AG04450 (cell line): ENCODE data around the gene NAB1. TPM values are rescaled to one million over a fixed set of nuclear protein-coding genes. Genes with fewer than 3 reads are reported as not detected.
A peak's percentile ranks its signal among the peaks of the same experiment; 100 is the strongest.
"Not testable (repeated sequence)": the region's sequence is repeated elsewhere in the genome, so short reads cannot be mapped to it uniquely, and the experiment has no call there.

Experiments used
- CTCF ChIA-PET: fragments of 300-600, 350-600 bp; formaldehyde crosslinking; extraction: SDS; loops from one replicate; lab custom pipeline; 2022; ENCODE audit warnings: antibody characterized with exemption, inconsistent platforms; lab: Charles Lee
- POLR2A ChIA-PET: fragments of 350-600 bp; formaldehyde crosslinking; extraction: SDS; loops from one replicate; lab custom pipeline; 2021; ENCODE audit warnings: antibody characterized with exemption, inconsistent platforms; lab: Yijun Ruan, JAX
- DNase-seq: peaks from one replicate; pipeline ENCODE4 v3.0.0-alpha.2; 2011; ENCODE audit warnings: low read depth, low spot score
- H3K27ac ChIP-seq: one replicate; pipeline ENCODE4 v1.5.1; 2012; ENCODE audit warnings: low read depth, low read length, control low read depth
- H3K27me3 ChIP-seq: one replicate; pipeline ENCODE4 v1.6.0; 2012; ENCODE audit warnings: low read length; ENCODE audit not compliant: control insufficient read depth, insufficient read depth
- H3K4me3 ChIP-seq: 2 replicates; pipeline ENCODE4 v1.5.1; 2011; ENCODE audit warnings: mild to moderate bottlenecking, low read depth, low read length, control low read depth
- H3K9me3 ChIP-seq: 2 replicates; pipeline ENCODE4 v1.5.1; 2012; ENCODE audit warnings: low read length; ENCODE audit not compliant: control insufficient read depth, insufficient read depth
- polyA plus RNA-seq: library from polyadenylated mRNA; depleted of rRNA; stranded (reverse); fragments of >200 nt; gene quantifications from 2 replicates; pipeline ENCODE4 v1.2.3, GENCODE V29; 2011
- TF ChIP-seq, protein P1 (sequence below): IDR thresholded peaks from 2 replicates; pipeline ENCODE4 v1.5.1; 2011; ENCODE audit warnings: low read depth, low read length, control low read depth, inconsistent platforms

The NAB1 gene
- polyA plus RNA-seq, 1 experiment, result 30.7 TPM

DNA sequence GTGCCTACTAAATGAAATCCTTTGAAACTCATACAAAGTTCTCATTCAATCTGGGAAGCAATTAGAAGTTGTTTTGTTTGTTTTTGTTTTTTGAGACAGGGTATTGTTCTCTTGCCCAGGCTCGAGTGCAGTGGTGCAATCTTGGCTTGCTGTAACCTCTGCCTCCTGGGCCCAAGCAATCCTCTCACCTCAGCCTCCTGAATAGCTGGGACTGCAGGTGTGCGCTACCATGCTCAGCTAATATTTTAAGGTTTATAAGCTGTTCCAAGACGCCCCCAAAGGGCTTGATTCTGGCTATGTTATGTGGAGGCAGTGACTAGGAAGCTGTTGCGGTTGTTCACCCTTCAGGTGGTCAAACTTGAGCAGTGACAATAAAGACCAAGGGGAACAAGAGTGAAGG is 48.5 kb downstream of the NAB1 start:
- no peak for DNase-seq
- ChIA-PET POLR2A (no interaction called here), CTCF (no interaction called here)
- Histone ChIP-seq H3K4me3 (no peak overlapping the region), H3K27me3 (no peaks in the 10 kb centered on the region), H3K9me3 (no peaks in the 10 kb centered on the region), H3K27ac (no peak overlapping the region)
- TF ChIP-seq, protein P1, sequence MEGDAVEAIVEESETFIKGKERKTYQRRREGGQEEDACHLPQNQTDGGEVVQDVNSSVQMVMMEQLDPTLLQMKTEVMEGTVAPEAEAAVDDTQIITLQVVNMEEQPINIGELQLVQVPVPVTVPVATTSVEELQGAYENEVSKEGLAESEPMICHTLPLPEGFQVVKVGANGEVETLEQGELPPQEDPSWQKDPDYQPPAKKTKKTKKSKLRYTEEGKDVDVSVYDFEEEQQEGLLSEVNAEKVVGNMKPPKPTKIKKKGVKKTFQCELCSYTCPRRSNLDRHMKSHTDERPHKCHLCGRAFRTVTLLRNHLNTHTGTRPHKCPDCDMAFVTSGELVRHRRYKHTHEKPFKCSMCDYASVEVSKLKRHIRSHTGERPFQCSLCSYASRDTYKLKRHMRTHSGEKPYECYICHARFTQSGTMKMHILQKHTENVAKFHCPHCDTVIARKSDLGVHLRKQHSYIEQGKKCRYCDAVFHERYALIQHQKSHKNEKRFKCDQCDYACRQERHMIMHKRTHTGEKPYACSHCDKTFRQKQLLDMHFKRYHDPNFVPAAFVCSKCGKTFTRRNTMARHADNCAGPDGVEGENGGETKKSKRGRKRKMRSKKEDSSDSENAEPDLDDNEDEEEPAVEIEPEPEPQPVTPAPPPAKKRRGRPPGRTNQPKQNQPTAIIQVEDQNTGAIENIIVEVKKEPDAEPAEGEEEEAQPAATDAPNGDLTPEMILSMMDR, result no peak

DNA sequence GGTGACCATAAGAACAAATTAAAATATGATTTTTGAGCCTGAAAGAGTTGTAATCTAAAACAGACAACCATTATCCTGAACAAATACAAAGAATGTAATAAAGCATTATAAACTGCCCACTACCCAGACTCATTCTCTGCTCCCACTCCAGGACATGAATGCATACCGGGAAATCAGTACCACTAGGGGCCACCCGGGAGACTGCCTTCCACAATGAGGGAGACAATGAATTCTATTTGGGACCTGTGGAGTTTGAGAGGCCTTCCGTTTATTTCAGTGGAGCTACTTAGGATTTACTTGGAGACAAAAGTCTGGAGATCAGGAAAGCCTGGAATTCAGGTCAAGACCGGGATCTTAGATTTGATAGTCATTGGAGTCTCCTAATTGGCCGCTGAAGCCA is 50.0 kb downstream of the NAB1 start:
- TF ChIP-seq, protein P1, result peak; percentile 51
- CTCF ChIA-PET, result interaction anchor here (0.6 to 0.7 kb wide), 2 partner anchors 9 to 36 kb away, joined by 3 read pairs; no protein-coding TSS in a partner anchor
- DNase-seq, result no peak

DNA sequence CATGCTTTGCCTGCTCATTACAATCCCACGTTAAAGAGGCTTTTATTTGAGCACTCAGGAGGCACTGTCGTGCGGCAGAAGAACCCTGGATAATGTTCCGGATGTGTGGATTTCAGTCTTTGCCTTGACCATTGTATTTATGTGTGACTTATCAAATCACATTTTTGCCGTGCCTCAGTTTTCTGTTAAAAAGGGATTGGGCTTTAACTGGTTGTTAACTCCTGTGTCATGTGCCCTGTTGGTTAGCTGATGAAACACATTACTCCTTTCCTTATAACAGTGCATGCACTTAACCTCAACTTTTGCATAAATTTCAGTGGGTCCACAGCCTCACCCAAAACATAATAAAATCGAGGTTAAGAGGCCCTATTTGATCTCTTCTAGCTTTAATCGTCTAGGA is 52.7 kb downstream of the NAB1 start:
- POLR2A ChIA-PET, result no interaction called here
- H3K4me3 ChIP-seq, result no peak overlapping the region
- TF ChIP-seq, protein P1, result no peak
- CTCF ChIA-PET, result interaction anchor here (0.9 kb wide), 1 partner anchor 20 kb away, joined by 3 read pairs; no protein-coding TSS in a partner anchor
- DNase-seq, result no peak
- H3K27me3 ChIP-seq, result no peaks in the 10 kb centered on the region
- no peak overlapping the region for H3K27ac ChIP-seq
- no peaks in the 10 kb centered on the region for H3K9me3 ChIP-seq

More for the DNA sequence above, 50.0 kb downstream of the NAB1 start:
- H3K4me3 ChIP-seq, result no peak overlapping the region
- POLR2A ChIA-PET, result no interaction called here
- no peak overlapping the region for H3K27ac ChIP-seq
- no peaks in the 10 kb centered on the region for H3K27me3 ChIP-seq
- H3K9me3 ChIP-seq, result no peaks in the 10 kb centered on the region

DNA sequence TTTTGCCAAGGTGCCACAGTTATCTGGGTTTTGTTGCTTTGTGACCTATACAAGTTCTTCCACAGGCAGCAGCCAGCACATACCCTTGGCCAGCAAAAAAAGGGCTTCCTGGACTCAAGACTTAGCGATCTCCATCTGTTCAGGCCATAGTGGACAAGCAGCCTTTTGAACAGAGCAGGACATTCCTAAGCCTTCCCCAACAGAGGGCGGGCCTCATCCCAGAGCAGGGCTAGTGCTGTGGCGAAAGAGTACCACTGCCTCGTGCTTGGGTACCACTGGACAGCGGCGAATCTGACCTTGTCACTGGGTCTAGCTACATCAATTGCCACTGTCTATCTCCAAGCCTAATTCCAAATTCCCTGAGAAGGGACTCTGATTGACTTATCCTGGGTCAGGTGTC is 56.4 kb downstream of the NAB1 start:
- H3K27me3 ChIP-seq, result no peaks in the 10 kb centered on the region
- H3K4me3 ChIP-seq, result no peak overlapping the region
- CTCF ChIA-PET, result no interaction called here
- POLR2A ChIA-PET, result no interaction called here
- DNase-seq, result no peak
- TF ChIP-seq, protein P1, result no peak
- no peak overlapping the region for H3K27ac ChIP-seq
- H3K9me3 ChIP-seq, result peaks cover 3% of the 10 kb centered on the region; the same call in 1 of the 2 replicates

DNA sequence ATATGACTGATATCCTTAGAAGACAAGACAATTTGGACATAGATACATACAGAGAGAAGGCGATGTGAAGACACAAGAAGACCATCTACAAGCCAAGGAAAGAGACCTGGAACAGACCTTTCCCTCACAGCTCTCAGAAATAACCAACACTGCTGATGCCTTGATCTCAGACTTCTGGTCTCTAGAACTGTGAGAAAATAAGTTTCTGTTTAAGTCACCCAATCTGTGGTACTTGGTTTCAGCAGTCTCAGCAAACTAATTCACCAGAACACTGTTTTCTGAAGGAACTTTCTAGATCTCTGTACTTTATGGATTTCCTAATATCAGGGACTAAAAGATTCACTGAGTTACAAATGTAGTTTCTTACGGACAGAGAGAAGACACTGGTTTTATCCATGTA is 58.8 kb downstream of the NAB1 start:
- no peak for DNase-seq
- Histone ChIP-seq H3K4me3 (no peak overlapping the region), H3K27me3 (no peaks in the 10 kb centered on the region), H3K9me3 (peaks cover 3% of the 10 kb centered on the region; the same call in 1 of the 2 replicates), H3K27ac (no peak overlapping the region)
- ChIA-PET CTCF (no interaction called here), POLR2A (no interaction called here)
- TF ChIP-seq, protein P1, result no peak

DNA sequence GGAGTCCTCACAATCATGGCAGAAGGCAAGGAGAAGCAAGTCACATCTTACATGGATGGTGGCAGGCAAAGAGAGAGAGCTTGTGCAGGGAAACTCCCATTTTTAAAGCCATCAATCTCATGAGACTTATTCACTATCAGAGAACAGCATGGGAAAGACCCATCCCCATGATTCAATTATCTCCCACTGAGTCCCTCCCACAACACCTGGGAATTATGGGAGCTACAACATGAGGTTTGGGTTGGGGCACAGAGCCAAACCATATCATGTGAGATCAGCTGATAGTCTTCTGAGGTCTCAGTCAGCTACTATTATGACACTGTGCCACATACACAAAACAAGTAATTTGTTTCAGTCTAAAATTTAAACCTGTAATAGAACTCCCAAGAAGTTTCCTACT is 59.8 kb downstream of the NAB1 start:
- DNase-seq, H3K27ac ChIP-seq, POLR2A ChIA-PET, H3K27me3 ChIP-seq, H3K9me3 ChIP-seq, H3K4me3 ChIP-seq: not testable (repeated sequence)
- CTCF ChIA-PET, result interaction anchor here (0.7 kb wide), 1 partner anchor 990 kb away, joined by 6 read pairs; no protein-coding TSS in a partner anchor
